GM23338 (cell line): Measurements from ENCODE around the gene C22orf15. TPM values are rescaled to one million over a fixed set of nuclear protein-coding genes. Genes with fewer than 3 reads are reported as not detected.

Source experiments
- ATAC-seq: fragments of 200-7000 bp; cut with Tn5 transposase; 3 replicates; pipeline ENCODE4 v1.9.1; 2020
- DNase-seq: peaks from one replicate; pipeline ENCODE4 v3.0.0-alpha.2; 2015; ENCODE audit warnings: low spot score
- H2AFZ ChIP-seq: fragments of 200-600 bp; sonication (generic); 2 replicates; pipeline ENCODE4 v1.8.0; 2016; ENCODE audit warnings: antibody characterized with exemption, mild to moderate bottlenecking, moderate library complexity
- H3F3A ChIP-seq: fragments of 200-600 bp; sonication (generic); replicated peaks from 2 replicates; pipeline ENCODE4 v1.8.0; 2017; ENCODE audit warnings: antibody characterized with exemption, mixed run types, low read depth
- H3K27ac ChIP-seq: fragments of 200-600 bp; sonication (generic); 2 replicates; pipeline ENCODE4 v1.6.1; 2016; ENCODE audit warnings: low read depth
- H3K27me3 ChIP-seq: fragments of 200-600 bp; sonication (generic); 2 replicates; pipeline ENCODE4 v1.8.0; 2016; ENCODE audit warnings: mild to moderate bottlenecking, mixed run types, moderate library complexity; ENCODE audit not compliant: insufficient read depth
- H3K36me3 ChIP-seq: fragments of 200-600 bp; sonication (generic); 2 replicates; pipeline ENCODE4 v1.8.0; 2016; ENCODE audit warnings: mild to moderate bottlenecking; ENCODE audit not compliant: insufficient read depth
- H3K4me1 ChIP-seq: fragments of 200-600 bp; sonication (generic); 2 replicates; pipeline ENCODE4 v1.8.0; 2016; ENCODE audit warnings: mild to moderate bottlenecking, moderate library complexity; ENCODE audit not compliant: insufficient read depth
- H3K4me2 ChIP-seq: fragments of 200-600 bp; sonication (generic); 2 replicates; pipeline ENCODE4 v1.7.1; 2017; ENCODE audit warnings: mixed run types
- H3K4me3 ChIP-seq: fragments of 200-600 bp; sonication (generic); 2 replicates; pipeline ENCODE4 v1.6.1; 2016; ENCODE audit warnings: mixed run types
- H3K79me2 ChIP-seq: fragments of 200-600 bp; sonication (generic); replicated peaks from 2 replicates; pipeline ENCODE4 v1.8.0; 2017; ENCODE audit warnings: mild to moderate bottlenecking; ENCODE audit not compliant: insufficient read depth
- H3K9me2 ChIP-seq: fragments of 200-600 bp; sonication (generic); 2 replicates; pipeline ENCODE4 v1.8.0; 2017; ENCODE audit not compliant: insufficient read depth
- H4K20me1 ChIP-seq: fragments of 200-600 bp; sonication (generic); replicated peaks from 2 replicates; pipeline ENCODE4 v1.8.0; 2017; ENCODE audit warnings: mild to moderate bottlenecking; ENCODE audit not compliant: insufficient read depth
- H3K27ac Mint-ChIP-seq: 2 replicates; pipeline ENCODE4 v1.8.0; 2020; ENCODE audit warnings: inconsistent platforms, mild to moderate bottlenecking, moderate library complexity, mixed read lengths
- H3K27me3 Mint-ChIP-seq: 3 replicates; pipeline ENCODE4 v1.8.0; 2022; ENCODE audit warnings: low read depth, mild to moderate bottlenecking, moderate library complexity, mixed read lengths, inconsistent platforms; ENCODE audit not compliant: insufficient read depth, poor library complexity
- H3K36me3 Mint-ChIP-seq: 3 replicates; pipeline ENCODE4 v1.8.0; 2021; ENCODE audit warnings: low read depth, mild to moderate bottlenecking, inconsistent platforms, moderate library complexity, mixed read lengths
- H3K4me1 Mint-ChIP-seq: 3 replicates; pipeline ENCODE4 v1.8.0; 2020; ENCODE audit warnings: mild to moderate bottlenecking, inconsistent platforms, mixed read lengths
- H3K4me3 Mint-ChIP-seq: 3 replicates; pipeline ENCODE4 v1.8.0; 2021; ENCODE audit warnings: moderate library complexity, mild to moderate bottlenecking, inconsistent platforms, mixed read lengths
- H3K9me3 Mint-ChIP-seq: 3 replicates; pipeline ENCODE4 v1.8.0; 2020; ENCODE audit warnings: moderate library complexity, mild to moderate bottlenecking, inconsistent platforms, mixed read lengths
- ETS1 ChIP-seq: IDR thresholded peaks from 2 replicates; pipeline ENCODE4 v1.6.1; 2016; ENCODE audit warnings: antibody characterized with exemption
- EZH2phosphoT487 ChIP-seq: fragments of 200-600 bp; sonication (generic); IDR thresholded peaks from one replicate; pipeline ENCODE4 v1.8.1; 2018; ENCODE audit warnings: antibody characterized with exemption; ENCODE audit not compliant: unreplicated experiment
- JUNB ChIP-seq: IDR thresholded peaks from one replicate; pipeline ENCODE4 v1.6.1; 2016; ENCODE audit warnings: antibody characterized with exemption; ENCODE audit not compliant: unreplicated experiment
- NANOG ChIP-seq: IDR thresholded peaks from 2 replicates; pipeline ENCODE4 v1.6.1; 2016; ENCODE audit warnings: antibody characterized with exemption, borderline replicate concordance
- POLR2AphosphoS5 ChIP-seq: IDR thresholded peaks from 2 replicates; pipeline ENCODE4 v1.6.1; 2016; ENCODE audit warnings: antibody characterized with exemption, low read depth
- REST ChIP-seq: IDR thresholded peaks from one replicate; pipeline ENCODE4 v1.6.1; 2018; ENCODE audit warnings: antibody characterized with exemption; ENCODE audit not compliant: unreplicated experiment
- ZNF331 ChIP-seq: fragments of 250-450 bp; sonication (Bioruptor Pico); IDR thresholded peaks from 2 replicates; pipeline ENCODE4 v1.5.0; 2020; ENCODE audit warnings: low read depth, mild to moderate bottlenecking, moderate library complexity
- ZNF462 ChIP-seq: fragments of 250-450 bp; sonication (Bioruptor Pico); IDR thresholded peaks from 2 replicates; pipeline ENCODE4 v1.5.0; 2020; ENCODE audit warnings: mild to moderate bottlenecking, moderate library complexity
- polyA plus RNA-seq: library from polyadenylated mRNA; unstranded; fragments of >200 nt; fragmentation: Nextera tagmentation; extraction: Ambion mirVana; gene quantifications from 2 replicates; pipeline ENCODE4 v1.2.1, GENCODE V29; 2016
- total RNA-seq: library from RNA; depleted of rRNA; stranded (reverse); fragments of >200 nt; shearing (Covaris generic); gene quantifications from 2 replicates; pipeline ENCODE4 v1.2.3, GENCODE V29; 2014
- TF ChIP-seq, protein P1 (sequence below), 2 experiments: fragments of 200-600 bp in 1 of 2; sonication (generic) in 1 of 2; conservative IDR thresholded peaks; 2 replicates each; pipeline versions ENCODE4 v1.5.1 to v1.6.1; 2016 to 2017; ENCODE audit warnings: antibody characterized with exemption in 2 of 2, low read depth in 2 of 2, mild to moderate bottlenecking in 2 of 2, moderate library complexity in 1 of 2

The C22orf15 gene
- total and polyA plus RNA-seq, 2 experiments from 2014 or later = 3.6 to 9.3 TPM

GRCh38 chr22:23754980-23755636 lies 7.7 kb upstream of the C22orf15 start:
- TF ChIP-seq JUNB (no peak), EZH2phosphoT487 (no peak)
- Histone ChIP-seq H3K4me1 (peaks cover 13% of the 10 kb centered on the region; the same call in 1 of the 2 replicates), H3K4me3 (no peak overlapping the region), H3K27me3 (no peaks in the 10 kb centered on the region), H3K79me2 (no peaks in the 10 kb centered on the region), H3K36me3 (no peaks in the 10 kb centered on the region), H2AFZ (no peak overlapping the region), H3F3A (no peaks in the 10 kb centered on the region), H3K9me2 (no peaks in the 10 kb centered on the region), H3K4me2 (no peak overlapping the region), H3K27ac (no peak overlapping the region), H4K20me1 (no peaks in the 10 kb centered on the region)
- no peaks in the 10 kb centered on the region for H3K9me3 Mint-ChIP-seq
- ATAC-seq (no peak), DNase-seq (no peak)
- H3K36me3 Mint-ChIP-seq = no peaks in the 10 kb centered on the region
- peaks cover 27% of the 10 kb centered on the region for H3K4me1 Mint-ChIP-seq
- no peak overlapping the region for H3K4me3 Mint-ChIP-seq
- peaks cover 13% of the 10 kb centered on the region for H3K27me3 Mint-ChIP-seq
- H3K27ac Mint-ChIP-seq = no peak overlapping the region

GRCh38 chr22:23755711-23756110 lies 7.1 kb upstream of the C22orf15 start:
- Histone ChIP-seq H3K4me1 (peaks cover 13% of the 10 kb centered on the region; the same call in 1 of the 2 replicates), H3K4me3 (no peak overlapping the region), H2AFZ (no peak overlapping the region), H3K9me2 (no peaks in the 10 kb centered on the region), H3K36me3 (no peaks in the 10 kb centered on the region), H3K27me3 (no peaks in the 10 kb centered on the region), H3K27ac (no peak overlapping the region), H3K4me2 (no peak overlapping the region), H3F3A (no peaks in the 10 kb centered on the region), H4K20me1 (no peaks in the 10 kb centered on the region), H3K79me2 (no peaks in the 10 kb centered on the region)
- Mint-ChIP-seq H3K27me3 (peaks cover 13% of the 10 kb centered on the region), H3K4me1 (peaks cover 22% of the 10 kb centered on the region; the same call in 2 of the 3 replicates), H3K27ac (no peak overlapping the region), H3K4me3 (no peak overlapping the region), H3K36me3 (no peaks in the 10 kb centered on the region), H3K9me3 (no peaks in the 10 kb centered on the region)
- ATAC-seq (no peak), DNase-seq (no peak)
- TF ChIP-seq NANOG = no peak
- TF ChIP-seq, protein P1, sequence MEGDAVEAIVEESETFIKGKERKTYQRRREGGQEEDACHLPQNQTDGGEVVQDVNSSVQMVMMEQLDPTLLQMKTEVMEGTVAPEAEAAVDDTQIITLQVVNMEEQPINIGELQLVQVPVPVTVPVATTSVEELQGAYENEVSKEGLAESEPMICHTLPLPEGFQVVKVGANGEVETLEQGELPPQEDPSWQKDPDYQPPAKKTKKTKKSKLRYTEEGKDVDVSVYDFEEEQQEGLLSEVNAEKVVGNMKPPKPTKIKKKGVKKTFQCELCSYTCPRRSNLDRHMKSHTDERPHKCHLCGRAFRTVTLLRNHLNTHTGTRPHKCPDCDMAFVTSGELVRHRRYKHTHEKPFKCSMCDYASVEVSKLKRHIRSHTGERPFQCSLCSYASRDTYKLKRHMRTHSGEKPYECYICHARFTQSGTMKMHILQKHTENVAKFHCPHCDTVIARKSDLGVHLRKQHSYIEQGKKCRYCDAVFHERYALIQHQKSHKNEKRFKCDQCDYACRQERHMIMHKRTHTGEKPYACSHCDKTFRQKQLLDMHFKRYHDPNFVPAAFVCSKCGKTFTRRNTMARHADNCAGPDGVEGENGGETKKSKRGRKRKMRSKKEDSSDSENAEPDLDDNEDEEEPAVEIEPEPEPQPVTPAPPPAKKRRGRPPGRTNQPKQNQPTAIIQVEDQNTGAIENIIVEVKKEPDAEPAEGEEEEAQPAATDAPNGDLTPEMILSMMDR (conservative IDR thresholded peaks at IDR 0.05; ENCODE audit: low read depth in 2 of 2) = no peak
- no peak for TF ChIP-seq REST
- TF ChIP-seq ZNF331 (CRISPR knock-in tag) = no peak
- TF ChIP-seq POLR2AphosphoS5 = no peak
- TF ChIP-seq ZNF462 = no peak
- TF ChIP-seq ETS1 = no peak
